Endothelial cell of umbilical vein (primary cell): ENCODE data around the gene YIPF3. TPM values are rescaled to one million over a fixed set of nuclear protein-coding genes. Genes with fewer than 3 reads are reported as not detected.

ENCODE experiments used
- BruUV-seq: library from RNA; stranded (reverse); fragments of 400-500 nt; replicated peaks from 2 replicates; lab custom pipeline; 2021; lab: Mats Ljungman, UMichigan
- CTCF ChIA-PET: fragments of 300-600, 350-600 bp; sonication (Branson Sonifier 250); formaldehyde crosslinking; loops from one replicate; lab custom pipeline; 2021; ENCODE audit warnings: antibody characterized with exemption, inconsistent platforms; lab: Charles Lee
- POLR2A ChIA-PET: fragments of 300-600, 350-600 bp; sonication (Branson Sonifier 250); formaldehyde crosslinking; loops from one replicate; lab custom pipeline; 2021; ENCODE audit warnings: antibody characterized with exemption, inconsistent platforms; lab: Charles Lee
- DNase-seq: peaks from one replicate; pipeline ENCODE4 v3.0.0-alpha.2; 2011; ENCODE audit warnings: low read depth, low spot score
- FAIRE-seq: peaks from 2 replicates; lab custom pipeline; 2011; peaks lifted over from hg19 to GRCh38; lab: Jason Lieb, UNC
- H2AFZ ChIP-seq: 2 replicates; pipeline ENCODE4 v1.6.0; 2012; ENCODE audit warnings: low read depth, low read length, control low read depth, inconsistent platforms
- H3K27ac ChIP-seq: 2 replicates; pipeline ENCODE4 v1.5.1; 2011; ENCODE audit warnings: low read depth, mild to moderate bottlenecking, control low read depth, low read length, moderate library complexity; ENCODE audit not compliant: insufficient read depth
- H3K27me3 ChIP-seq, 2 experiments: 2 replicates each; pipeline versions ENCODE4 v1.6.0 to v1.6.1; 2011; ENCODE audit warnings: low read length in 2 of 2, mixed read lengths in 1 of 2; ENCODE audit not compliant: control insufficient read depth in 2 of 2, insufficient read depth in 2 of 2
- H3K36me3 ChIP-seq, 2 experiments: 2 replicates in 1 of 2; 3 replicates in 1 of 2; pipeline ENCODE4 v1.5.1; 2011; ENCODE audit warnings: low read length in 2 of 2, mild to moderate bottlenecking in 1 of 2, moderate library complexity in 1 of 2; ENCODE audit not compliant: control insufficient read depth in 2 of 2, insufficient read depth in 2 of 2; ENCODE audit errors: extremely low read depth in 1 of 2
- H3K4me1 ChIP-seq: 3 replicates; pipeline ENCODE4 v1.5.1; 2011; ENCODE audit warnings: mild to moderate bottlenecking, low read length; ENCODE audit not compliant: control insufficient read depth, insufficient read depth; ENCODE audit errors: extremely low read depth
- H3K4me2 ChIP-seq: 2 replicates; pipeline ENCODE4 v1.6.1; 2011; ENCODE audit warnings: low read length, control low read depth, mixed read lengths; ENCODE audit not compliant: insufficient read depth
- H3K4me3 ChIP-seq, 3 experiments: fragments of 200-600 bp in 1 of 3; sonication (generic), shearing (Covaris generic) in 1 of 3; replicated peaks in 1 of 3; 2 replicates each; pipeline ENCODE4 v1.5.1; 2011 to 2016; ENCODE audit warnings: control low read depth in 3 of 3, low read length in 3 of 3, mild to moderate bottlenecking in 2 of 3, inconsistent platforms in 1 of 3, low read depth in 1 of 3, moderate library complexity in 1 of 3; ENCODE audit not compliant: insufficient read depth in 1 of 3
- H3K79me2 ChIP-seq: 2 replicates; pipeline ENCODE4 v1.6.0; 2012; ENCODE audit warnings: low read length, inconsistent platforms; ENCODE audit not compliant: control insufficient read depth, insufficient read depth
- H3K9ac ChIP-seq: replicated peaks from 2 replicates; pipeline ENCODE3; 2011; ENCODE audit warnings: low read length, control low read depth; ENCODE audit not compliant: insufficient read depth; ENCODE audit errors: extremely low read depth
- H3K9me1 ChIP-seq: replicated peaks from 3 replicates; pipeline ENCODE4 v1.6.0; 2011; ENCODE audit warnings: mild to moderate bottlenecking, low read length; ENCODE audit not compliant: control insufficient read depth, insufficient read depth; ENCODE audit errors: extremely low read depth
- H3K9me3 ChIP-seq: replicated peaks from 2 replicates; pipeline ENCODE4 v1.5.1; 2012; ENCODE audit warnings: low read length, inconsistent platforms; ENCODE audit not compliant: control insufficient read depth, insufficient read depth
- H4K20me1 ChIP-seq: replicated peaks from 2 replicates; pipeline ENCODE3; 2011; ENCODE audit warnings: mild to moderate bottlenecking, low read length; ENCODE audit not compliant: control insufficient read depth, insufficient read depth; ENCODE audit errors: extremely low read depth
- EZH2 ChIP-seq: IDR thresholded peaks from 2 replicates; pipeline ENCODE4 v1.6.1; 2012; ENCODE audit warnings: borderline replicate concordance, low read depth, mild to moderate bottlenecking, moderate library complexity, low read length, inconsistent platforms; ENCODE audit not compliant: severe bottlenecking
- FOS ChIP-seq: IDR thresholded peaks from 2 replicates; pipeline ENCODE4 v1.6.1; 2011; ENCODE audit warnings: mild to moderate bottlenecking, low read length, moderate library complexity, borderline replicate concordance; ENCODE audit not compliant: insufficient read depth
- GATA2 ChIP-seq: IDR thresholded peaks from 2 replicates; pipeline ENCODE4 v1.7.0; 2011; ENCODE audit warnings: low read depth, mild to moderate bottlenecking, moderate library complexity, mixed read lengths, low read length; ENCODE audit not compliant: insufficient read length, insufficient read depth
- JUN ChIP-seq: IDR thresholded peaks from 2 replicates; pipeline ENCODE4 v1.6.1; 2011; ENCODE audit warnings: borderline replicate concordance, low read depth; ENCODE audit not compliant: insufficient read length, insufficient read depth
- MYC ChIP-seq: IDR thresholded peaks from one replicate; pipeline ENCODE4 v1.6.1; 2011; ENCODE audit warnings: mild to moderate bottlenecking, low read depth, low read length
- POLR2A ChIP-seq: IDR thresholded peaks from 2 replicates; pipeline ENCODE4 v1.6.1; 2012; ENCODE audit warnings: low read depth, mild to moderate bottlenecking, control low read depth, low read length
- POLR2AphosphoS5 ChIP-seq: IDR thresholded peaks from 2 replicates; pipeline ENCODE4 v1.6.1; 2012; ENCODE audit warnings: low read depth, mild to moderate bottlenecking, control low read depth, low read length, moderate library complexity; ENCODE audit not compliant: insufficient read depth
- dilution Hi-C: fragments of 300-500 bp; cut with MboI; formaldehyde crosslinking; loops from one replicate; pipeline ENCODE4 v1.15.0; 2019; ENCODE audit warnings: low sequenced_read_pairs; ENCODE audit not compliant: extremely low pct_ligation_motif_present
- intact Hi-C: fragments of 100-400 bp; cut with micrococcal nuclease; formaldehyde crosslinking; loops from one replicate; pipeline ENCODE4 v1.10.0; 2022
- polyA plus RNA-seq, 4 experiments: library from polyadenylated mRNA; depleted of rRNA in 3 of 4; stranded (reverse) in 3 of 4; unstranded in 1 of 4; fragments of >200 nt; gene quantifications; 2 replicates each; pipeline versions ENCODE4 v1.2.1 to v1.2.3, GENCODE V29; 2011 to 2012; ENCODE audit warnings: missing spikeins in 1 of 4
- total RNA-seq: library from RNA; stranded (reverse); gene quantifications from 2 replicates; pipeline ENCODE4 v1.2.3, GENCODE V29; 2021
- TF ChIP-seq, protein P1 (sequence below): IDR thresholded peaks from 2 replicates; pipeline ENCODE4 v1.6.1; 2011; ENCODE audit not compliant: insufficient read depth, insufficient read length
- TF ChIP-seq, protein P2 (sequence below), 2 donors: IDR thresholded peaks; 1 replicate in 1 of 2; 2 replicates in 1 of 2; pipeline ENCODE4 v1.5.1; 2011; ENCODE audit warnings: low read length in 2 of 2, mild to moderate bottlenecking in 2 of 2, moderate library complexity in 2 of 2, control low read depth in 1 of 2, inconsistent platforms in 1 of 2, low read depth in 1 of 2; ENCODE audit not compliant: insufficient read depth in 1 of 2; ENCODE audit errors: extremely low read depth in 1 of 2

The YIPF3 gene
- total and polyA plus RNA-seq, 2 donors (not counting 3 experiments of a cell fraction or from before 2014, with no cell fraction given): 119 to 470 TPM

GRCh38 chr6:43523284-43523683 lies 6.6 kb upstream of the YIPF3 start:
- ChIA-PET POLR2A (no interaction called here), CTCF (no interaction called here)
- Histone ChIP-seq H3K4me1 (peaks cover 2% of the 10 kb centered on the region), H3K9ac (no peak overlapping the region), H2AFZ (no peak overlapping the region), H3K9me1 (no peaks in the 10 kb centered on the region), H3K27ac (no peak overlapping the region), H3K27me3 (no peaks in the 10 kb centered on the region), H3K79me2 (peaks cover 13% of the 10 kb centered on the region), H3K4me3 (no peak overlapping the region), H3K36me3 (peaks cover 27 to 56% of the 10 kb centered on the region in 2 experiments), H3K9me3 (no peaks in the 10 kb centered on the region), H3K4me2 (no peak overlapping the region), H4K20me1 (no peaks in the 10 kb centered on the region)
- FAIRE-seq (no peak), DNase-seq (no peak)
- intact Hi-C loops (no loop called here), dilution Hi-C loops (no loop called here)
- BruUV-seq: no TSS peak
- no peak for TF ChIP-seq GATA2
- TF ChIP-seq, protein P1, sequence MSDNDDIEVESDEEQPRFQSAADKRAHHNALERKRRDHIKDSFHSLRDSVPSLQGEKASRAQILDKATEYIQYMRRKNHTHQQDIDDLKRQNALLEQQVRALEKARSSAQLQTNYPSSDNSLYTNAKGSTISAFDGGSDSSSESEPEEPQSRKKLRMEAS: no peak
- TF ChIP-seq, protein P2, sequence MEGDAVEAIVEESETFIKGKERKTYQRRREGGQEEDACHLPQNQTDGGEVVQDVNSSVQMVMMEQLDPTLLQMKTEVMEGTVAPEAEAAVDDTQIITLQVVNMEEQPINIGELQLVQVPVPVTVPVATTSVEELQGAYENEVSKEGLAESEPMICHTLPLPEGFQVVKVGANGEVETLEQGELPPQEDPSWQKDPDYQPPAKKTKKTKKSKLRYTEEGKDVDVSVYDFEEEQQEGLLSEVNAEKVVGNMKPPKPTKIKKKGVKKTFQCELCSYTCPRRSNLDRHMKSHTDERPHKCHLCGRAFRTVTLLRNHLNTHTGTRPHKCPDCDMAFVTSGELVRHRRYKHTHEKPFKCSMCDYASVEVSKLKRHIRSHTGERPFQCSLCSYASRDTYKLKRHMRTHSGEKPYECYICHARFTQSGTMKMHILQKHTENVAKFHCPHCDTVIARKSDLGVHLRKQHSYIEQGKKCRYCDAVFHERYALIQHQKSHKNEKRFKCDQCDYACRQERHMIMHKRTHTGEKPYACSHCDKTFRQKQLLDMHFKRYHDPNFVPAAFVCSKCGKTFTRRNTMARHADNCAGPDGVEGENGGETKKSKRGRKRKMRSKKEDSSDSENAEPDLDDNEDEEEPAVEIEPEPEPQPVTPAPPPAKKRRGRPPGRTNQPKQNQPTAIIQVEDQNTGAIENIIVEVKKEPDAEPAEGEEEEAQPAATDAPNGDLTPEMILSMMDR (IDR thresholded peaks at IDR 0.05; ENCODE audit: extremely low read depth in 1 of 2, insufficient read depth in 1 of 2, low read depth in 1 of 2, low read length in 2 of 2): no peak
- TF ChIP-seq JUN: no peak
- TF ChIP-seq POLR2A: no peak
- TF ChIP-seq POLR2AphosphoS5: no peak
- TF ChIP-seq EZH2: no peak
- no peak for TF ChIP-seq FOS
- no peak for TF ChIP-seq MYC
